HG02840 (cell line): ENCODE data around the gene APBA2.

Experiments
- ATAC-seq: cut with Tn5 transposase; IDR thresholded peaks from one replicate; pipeline ENCODE4 v1.9.1; 2021; ENCODE audit warnings: mild to moderate bottlenecking, moderate library complexity, moderate number of reproducible peaks; ENCODE audit not compliant: unreplicated experiment, low FRiP score

Gene APBA2

GRCh38 chr15:29107291-29107890 lies 221.6 kb downstream of the APBA2 start:
- no peak for ATAC-seq

GRCh38 chr15:29107971-29108645 lies 222.3 kb downstream of the APBA2 start:
- ATAC-seq = no peak

GRCh38 chr15:29109762-29110161 lies 224.0 kb downstream of the APBA2 start:
- no peak for ATAC-seq

GRCh38 chr15:29110176-29110575 lies 224.4 kb downstream of the APBA2 start:
- no peak for ATAC-seq

GRCh38 chr15:29110733-29111132 lies 225.0 kb downstream of the APBA2 start:
- ATAC-seq = no peak

- no peak for ATAC-seq
Measured at GRCh38 chr15:29111705-29112281, 226.0 kb downstream of the APBA2 start.

GRCh38 chr15:29113336-29114220 lies 227.8 kb downstream of the APBA2 start:
- ATAC-seq = no peak

GRCh38 chr15:29114221-29115092 lies 228.7 kb downstream of the APBA2 start:
- ATAC-seq = no peak

- no peak for ATAC-seq
Measured at GRCh38 chr15:29115093-29115991, 229.6 kb downstream of the APBA2 start.

GRCh38 chr15:29116970-29117700 lies 231.4 kb downstream of the APBA2 start:
- no peak for ATAC-seq

- no peak for ATAC-seq
Measured at GRCh38 chr15:29117778-29118177, 232.0 kb downstream of the APBA2 start.

GRCh38 chr15:29119847-29120246 lies 234.1 kb downstream of the APBA2 start:
- no peak for ATAC-seq

- ATAC-seq = no peak
Measured at GRCh38 chr15:29120593-29121368, 235.0 kb downstream of the APBA2 start.

GRCh38 chr15:29121369-29121656 lies 235.5 kb downstream of the APBA2 start:
- ATAC-seq = no peak

GRCh38 chr15:29121907-29122306 lies 236.1 kb downstream of the APBA2 start:
- no peak for ATAC-seq

GRCh38 chr15:29122506-29122905 lies 236.7 kb downstream of the APBA2 start:
- no peak for ATAC-seq

GRCh38 chr15:29123171-29123570 lies 237.4 kb downstream of the APBA2 start:
- ATAC-seq = no peak

GRCh38 chr15:29123991-29124390 lies 238.2 kb downstream of the APBA2 start:
- no peak for ATAC-seq
